Measurements from ENCODE around the gene C10orf88.

Gene C10orf88

GRCh38 chr10:122939133-122939855 lies 14.7 kb downstream of the C10orf88 start:
- no peak for TF ChIP-seq CTCF (IDR thresholded peaks at IDR 0.05; ENCODE audit: low read depth, low read length)
- Histone ChIP-seq H3K4me3 (ENCODE audit: low read depth, low read length) (no peak overlapping the region), H3K9me3 (ENCODE audit: severe bottlenecking) (no peaks in the 10 kb centered on the region), H3K27ac (no peak overlapping the region), H3K36me3 (peaks cover 28% of the 10 kb centered on the region), H3K27me3 (ENCODE audit: insufficient read depth, low read depth, severe bottlenecking) (no peaks in the 10 kb centered on the region)
- no peak for DNase-seq

GRCh38 chr10:122931088-122931906 lies 22.7 kb downstream of the C10orf88 start:
- no peaks in the 10 kb centered on the region for H3K9me3 ChIP-seq (ENCODE audit: severe bottlenecking)
- peaks cover 9% of the 10 kb centered on the region for H3K36me3 ChIP-seq
- H3K27ac ChIP-seq = no peak overlapping the region
- no peak overlapping the region for H3K4me3 ChIP-seq (ENCODE audit: low read depth, low read length)
- no peaks in the 10 kb centered on the region for H3K27me3 ChIP-seq (ENCODE audit: insufficient read depth, low read depth, severe bottlenecking)
- TF ChIP-seq CTCF (IDR thresholded peaks at IDR 0.05; ENCODE audit: low read depth, low read length) = no peak
- DNase-seq = no peak

GRCh38 chr10:122930140-122930539 lies 23.9 kb downstream of the C10orf88 start:
- H3K4me3 ChIP-seq (ENCODE audit: low read depth, low read length) = no peak overlapping the region
- no peak for DNase-seq
- H3K27me3 ChIP-seq (ENCODE audit: insufficient read depth, low read depth, severe bottlenecking) = no peaks in the 10 kb centered on the region
- H3K27ac ChIP-seq = no peak overlapping the region
- peaks cover 4% of the 10 kb centered on the region; the same call in 1 of the 2 replicates for H3K36me3 ChIP-seq
- H3K9me3 ChIP-seq (ENCODE audit: severe bottlenecking) = no peaks in the 10 kb centered on the region
- TF ChIP-seq CTCF (IDR thresholded peaks at IDR 0.05; ENCODE audit: low read depth, low read length) = no peak

GRCh38 chr10:122915700-122916099 lies 38.3 kb downstream of the C10orf88 start:
- H3K36me3 ChIP-seq = no peaks in the 10 kb centered on the region
- DNase-seq = no peak
- H3K27ac ChIP-seq = no peak overlapping the region
- no peaks in the 10 kb centered on the region for H3K27me3 ChIP-seq (ENCODE audit: insufficient read depth, low read depth, severe bottlenecking)
- no peak for TF ChIP-seq CTCF (IDR thresholded peaks at IDR 0.05; ENCODE audit: low read depth, low read length)
- peaks cover 4% of the 10 kb centered on the region for H3K9me3 ChIP-seq (ENCODE audit: severe bottlenecking)
- no peak overlapping the region for H3K4me3 ChIP-seq (ENCODE audit: low read depth, low read length)

- H3K27ac ChIP-seq = no peak overlapping the region
- no peaks in the 10 kb centered on the region for H3K36me3 ChIP-seq
- H3K9me3 ChIP-seq (ENCODE audit: severe bottlenecking) = no peaks in the 10 kb centered on the region
- no peak for DNase-seq
- H3K4me3 ChIP-seq (ENCODE audit: low read depth, low read length) = no peak overlapping the region
- no peaks in the 10 kb centered on the region for H3K27me3 ChIP-seq (ENCODE audit: insufficient read depth, low read depth, severe bottlenecking)
- TF ChIP-seq CTCF (IDR thresholded peaks at IDR 0.05; ENCODE audit: low read depth, low read length) = no peak
Observed at GRCh38 chr10:122911889-122912484, 42.0 kb downstream of the C10orf88 start.
